Endodermal cell (in vitro differentiated cells): ENCODE data around the gene ZEB2. TPM values are rescaled to one million over a fixed set of nuclear protein-coding genes. Genes with fewer than 3 reads are reported as not detected.

Experiments used
- DNase-seq: peaks from one replicate; pipeline ENCODE4 v3.0.0-alpha.2; 2017
- H3K27ac ChIP-seq: 2 replicates; pipeline ENCODE4 v1.5.1; 2013; ENCODE audit warnings: mild to moderate bottlenecking, low read depth, low read length, moderate library complexity
- H3K27me3 ChIP-seq: 2 replicates; pipeline ENCODE4 v1.6.1; 2013; ENCODE audit warnings: mild to moderate bottlenecking, low read length, moderate library complexity; ENCODE audit not compliant: insufficient read depth, control insufficient read depth, poor library complexity, severe bottlenecking
- H3K36me3 ChIP-seq: 2 replicates; pipeline ENCODE4 v1.7.0; 2013; ENCODE audit warnings: mild to moderate bottlenecking, low read length, moderate library complexity; ENCODE audit not compliant: control insufficient read depth, insufficient read depth
- H3K4me1 ChIP-seq: one replicate; pipeline ENCODE4 v1.7.0; 2013; ENCODE audit warnings: low read length; ENCODE audit not compliant: control insufficient read depth, insufficient read depth
- H3K4me3 ChIP-seq: 2 replicates; pipeline ENCODE4 v1.5.1; 2013; ENCODE audit warnings: mild to moderate bottlenecking, low read length, moderate library complexity
- H3K9ac ChIP-seq: 2 replicates; pipeline ENCODE4 v1.6.1; 2013; ENCODE audit warnings: mild to moderate bottlenecking, low read length, moderate library complexity; ENCODE audit not compliant: poor library complexity, severe bottlenecking; ENCODE audit errors: extremely low read depth
- H3K9me3 ChIP-seq: 2 replicates; pipeline ENCODE4 v1.6.1; 2013; ENCODE audit warnings: mild to moderate bottlenecking, low read length, moderate library complexity; ENCODE audit not compliant: control insufficient read depth
- H3K27ac Mint-ChIP-seq: 2 replicates; pipeline ENCODE4 v1.8.0; 2020; ENCODE audit warnings: mixed read lengths
- H3K27me3 Mint-ChIP-seq: 2 replicates; pipeline ENCODE4 v1.8.0; 2021; ENCODE audit warnings: mild to moderate bottlenecking, mixed read lengths; ENCODE audit not compliant: insufficient read depth
- H3K36me3 Mint-ChIP-seq: 2 replicates; pipeline ENCODE4 v1.8.0; 2020; ENCODE audit warnings: low read depth, mixed read lengths
- H3K4me1 Mint-ChIP-seq: 2 replicates; pipeline ENCODE4 v1.8.0; 2020; ENCODE audit warnings: mixed read lengths
- H3K4me3 Mint-ChIP-seq: 2 replicates; pipeline ENCODE4 v1.8.0; 2020; ENCODE audit warnings: mild to moderate bottlenecking, moderate library complexity, mixed read lengths
- H3K9me3 Mint-ChIP-seq: 2 replicates; pipeline ENCODE4 v1.8.0; 2020; ENCODE audit warnings: mild to moderate bottlenecking, mixed read lengths
- WGBS, 2 experiments: methylation state at CpG; one replicate each; pipeline versions ENCODE4 v1.1.5 to v1.1.7; 2013; ENCODE audit warnings: missing lambda C conversion rate in 2 of 2, mixed read lengths in 1 of 2; ENCODE audit not compliant: insufficient coverage in 1 of 2, insufficient read length in 1 of 2; 5-methylcytosine and 5-hydroxymethylcytosine counted together
- total RNA-seq, 2 donors: library from RNA; stranded (reverse); fragmentation: NEBNext Ultra II Directional in 1 of 2; extraction: Animal tissue kit (Norgen Biotek cat#: 25700) in 1 of 2; gene quantifications; 2 replicates in 1 of 2; 3 replicates in 1 of 2; pipeline ENCODE4 v1.2.1, GENCODE V29; 2021
- TF ChIP-seq, protein P1 (sequence below): fragments of 200-600 bp; sonication (generic); conservative IDR thresholded peaks from 2 replicates; pipeline ENCODE4 v1.5.0; 2021; ENCODE audit warnings: antibody characterized with exemption, mild to moderate bottlenecking

The ZEB2 gene
- total RNA-seq, 2 donors from 2014 or later: 0.29 to 0.31 TPM

DNA sequence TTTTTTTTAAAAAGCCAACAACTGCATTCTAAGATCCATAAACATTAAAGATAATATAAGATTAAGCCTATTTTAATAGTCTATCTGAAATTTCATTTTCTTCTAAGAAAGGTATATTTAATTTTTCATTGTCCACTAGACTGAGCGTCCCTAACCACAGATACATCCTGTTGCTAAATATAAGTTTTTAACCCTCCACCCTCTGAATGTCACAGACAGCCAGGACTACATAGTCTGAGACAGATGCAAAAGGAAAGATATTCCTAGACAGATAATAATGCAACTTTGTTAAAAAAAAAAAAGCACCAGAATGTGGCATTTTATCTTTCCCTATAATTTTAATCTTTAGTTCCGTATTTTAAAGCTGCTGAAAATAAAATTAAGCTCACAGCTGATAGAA is 114.6 kb downstream of the ZEB2 start:
- H3K4me1 Mint-ChIP-seq: peaks cover 16% of the 10 kb centered on the region
- H3K36me3 ChIP-seq: no peaks in the 10 kb centered on the region
- TF ChIP-seq, protein P1, sequence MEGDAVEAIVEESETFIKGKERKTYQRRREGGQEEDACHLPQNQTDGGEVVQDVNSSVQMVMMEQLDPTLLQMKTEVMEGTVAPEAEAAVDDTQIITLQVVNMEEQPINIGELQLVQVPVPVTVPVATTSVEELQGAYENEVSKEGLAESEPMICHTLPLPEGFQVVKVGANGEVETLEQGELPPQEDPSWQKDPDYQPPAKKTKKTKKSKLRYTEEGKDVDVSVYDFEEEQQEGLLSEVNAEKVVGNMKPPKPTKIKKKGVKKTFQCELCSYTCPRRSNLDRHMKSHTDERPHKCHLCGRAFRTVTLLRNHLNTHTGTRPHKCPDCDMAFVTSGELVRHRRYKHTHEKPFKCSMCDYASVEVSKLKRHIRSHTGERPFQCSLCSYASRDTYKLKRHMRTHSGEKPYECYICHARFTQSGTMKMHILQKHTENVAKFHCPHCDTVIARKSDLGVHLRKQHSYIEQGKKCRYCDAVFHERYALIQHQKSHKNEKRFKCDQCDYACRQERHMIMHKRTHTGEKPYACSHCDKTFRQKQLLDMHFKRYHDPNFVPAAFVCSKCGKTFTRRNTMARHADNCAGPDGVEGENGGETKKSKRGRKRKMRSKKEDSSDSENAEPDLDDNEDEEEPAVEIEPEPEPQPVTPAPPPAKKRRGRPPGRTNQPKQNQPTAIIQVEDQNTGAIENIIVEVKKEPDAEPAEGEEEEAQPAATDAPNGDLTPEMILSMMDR: no peak
- no peaks in the 10 kb centered on the region for H3K27me3 Mint-ChIP-seq
- no peak for DNase-seq
- no peaks in the 10 kb centered on the region for H3K9me3 ChIP-seq
- no peak overlapping the region for H3K4me3 ChIP-seq
- H3K9ac ChIP-seq: no peak overlapping the region
- H3K4me3 Mint-ChIP-seq: no peak overlapping the region
- 85% methylated on average over 2 of the region's 2 CpGs; no CpG with 5 or more reads in 1 of the 2 experiments for WGBS, 2 experiments
- no peaks in the 10 kb centered on the region for H3K9me3 Mint-ChIP-seq
- no peaks in the 10 kb centered on the region for H3K36me3 Mint-ChIP-seq
- no peak overlapping the region for H3K27ac ChIP-seq
- no peaks in the 10 kb centered on the region for H3K27me3 ChIP-seq
- H3K4me1 ChIP-seq: no peaks in the 10 kb centered on the region
- H3K27ac Mint-ChIP-seq: no peak overlapping the region

GRCh38 chr2:144404586-144405314 is 115.2 kb downstream of the ZEB2 start:
- TF ChIP-seq, protein P1: no peak
- WGBS, 2 experiments: 91 to 98% methylated on average over 6 to 8 of the region's 9 CpGs
- Mint-ChIP-seq H3K4me3 (no peak overlapping the region), H3K9me3 (no peaks in the 10 kb centered on the region), H3K27ac (no peak overlapping the region), H3K27me3 (no peaks in the 10 kb centered on the region), H3K36me3 (no peaks in the 10 kb centered on the region), H3K4me1 (peaks cover 16% of the 10 kb centered on the region)
- Histone ChIP-seq H3K27me3 (no peaks in the 10 kb centered on the region), H3K36me3 (no peaks in the 10 kb centered on the region), H3K4me3 (no peak overlapping the region), H3K27ac (no peak overlapping the region), H3K9me3 (no peaks in the 10 kb centered on the region), H3K9ac (no peak overlapping the region), H3K4me1 (no peaks in the 10 kb centered on the region)
- DNase-seq: no peak

GRCh38 chr2:144403933-144404332 is 116.0 kb downstream of the ZEB2 start:
- Histone ChIP-seq H3K4me1 (no peaks in the 10 kb centered on the region), H3K36me3 (no peaks in the 10 kb centered on the region), H3K27me3 (no peaks in the 10 kb centered on the region), H3K4me3 (no peak overlapping the region), H3K9ac (no peak overlapping the region), H3K9me3 (no peaks in the 10 kb centered on the region), H3K27ac (no peak overlapping the region)
- Mint-ChIP-seq H3K4me1 (peaks cover 16% of the 10 kb centered on the region), H3K27me3 (no peaks in the 10 kb centered on the region), H3K4me3 (no peak overlapping the region), H3K36me3 (no peaks in the 10 kb centered on the region), H3K9me3 (no peaks in the 10 kb centered on the region), H3K27ac (no peak overlapping the region)
- 84 to 94% methylated on average over 12 to 16 of the region's 16 CpGs for WGBS, 2 experiments
- TF ChIP-seq, protein P1: no peak
- no peak for DNase-seq
